RWPE2 (cell line): Measurements from ENCODE around the gene FOXM1.

Experiments
- ATAC-seq: fragments of 200-7000 bp; cut with Tn5 transposase; 3 replicates; pipeline ENCODE4 v1.9.1; 2021; ENCODE audit warnings: low read depth
- DNase-seq: peaks from one replicate; pipeline ENCODE4 v3.0.0-alpha.2; 2020; ENCODE audit warnings: low spot score
- H3K27ac ChIP-seq: fragments of 450-650 bp; 2 replicates; pipeline ENCODE4 v1.5.1; 2017; ENCODE audit warnings: mild to moderate bottlenecking; ENCODE audit not compliant: poor library complexity, severe bottlenecking
- H3K27me3 ChIP-seq: fragments of 250-450 bp; sonication (Bioruptor Pico); 2 replicates; pipeline ENCODE4 v1.5.1; 2021; ENCODE audit warnings: mild to moderate bottlenecking, moderate library complexity; ENCODE audit not compliant: insufficient read depth, poor library complexity, severe bottlenecking
- H3K36me3 ChIP-seq: fragments of 250-450 bp; sonication (Bioruptor Pico); 2 replicates; pipeline ENCODE4 v1.5.1; 2020; ENCODE audit warnings: low read depth, mild to moderate bottlenecking, moderate library complexity
- H3K4me1 ChIP-seq: fragments of 250-450 bp; sonication (Bioruptor Pico); 2 replicates; pipeline ENCODE4 v1.5.1; 2021; ENCODE audit warnings: mild to moderate bottlenecking, moderate library complexity; ENCODE audit not compliant: insufficient read depth, poor library complexity, severe bottlenecking
- H3K4me3 ChIP-seq: fragments of 250-450 bp; sonication (Bioruptor Pico); 2 replicates; pipeline ENCODE4 v1.5.1; 2021; ENCODE audit warnings: mild to moderate bottlenecking, moderate library complexity; ENCODE audit not compliant: severe bottlenecking
- H3K9me3 ChIP-seq: fragments of 250-450 bp; sonication (Bioruptor Pico); 2 replicates; pipeline ENCODE4 v1.5.1; 2021; ENCODE audit warnings: mild to moderate bottlenecking, moderate library complexity; ENCODE audit not compliant: severe bottlenecking
- TF ChIP-seq, protein P1 (sequence below): fragments of 450-650 bp; IDR thresholded peaks from one replicate; pipeline ENCODE4 v1.5.1; 2017; ENCODE audit warnings: mild to moderate bottlenecking, moderate library complexity; ENCODE audit not compliant: poor library complexity, severe bottlenecking

The FOXM1 gene

DNA sequence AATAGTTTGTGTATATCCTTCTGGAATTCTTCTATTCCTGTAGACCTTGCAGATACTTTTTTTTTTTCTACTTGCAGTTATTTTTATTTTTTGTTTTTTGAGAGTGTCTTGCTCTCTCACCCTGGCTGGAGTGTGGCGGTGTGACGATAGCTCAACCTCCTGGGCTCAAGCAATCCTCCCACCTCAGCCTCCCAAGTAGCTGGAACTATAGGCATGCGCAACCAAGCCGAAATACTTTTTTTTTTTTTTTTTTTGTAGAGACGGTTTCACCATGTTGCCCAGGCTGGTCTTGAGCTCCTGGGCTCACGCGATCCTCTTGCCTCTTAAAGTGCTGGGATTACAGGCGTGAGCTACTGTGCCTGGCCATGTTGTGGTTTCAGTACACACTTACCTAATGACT lies 23.7 kb upstream of the FOXM1 start:
- DNase-seq (no peak), ATAC-seq (no peak)
- Histone ChIP-seq H3K27ac (no peak overlapping the region), H3K36me3 (peaks cover 16% of the 10 kb centered on the region), H3K4me1 (no peaks in the 10 kb centered on the region), H3K4me3 (no peak overlapping the region), H3K9me3 (no peaks in the 10 kb centered on the region), H3K27me3 (no peaks in the 10 kb centered on the region)
- TF ChIP-seq, protein P1, sequence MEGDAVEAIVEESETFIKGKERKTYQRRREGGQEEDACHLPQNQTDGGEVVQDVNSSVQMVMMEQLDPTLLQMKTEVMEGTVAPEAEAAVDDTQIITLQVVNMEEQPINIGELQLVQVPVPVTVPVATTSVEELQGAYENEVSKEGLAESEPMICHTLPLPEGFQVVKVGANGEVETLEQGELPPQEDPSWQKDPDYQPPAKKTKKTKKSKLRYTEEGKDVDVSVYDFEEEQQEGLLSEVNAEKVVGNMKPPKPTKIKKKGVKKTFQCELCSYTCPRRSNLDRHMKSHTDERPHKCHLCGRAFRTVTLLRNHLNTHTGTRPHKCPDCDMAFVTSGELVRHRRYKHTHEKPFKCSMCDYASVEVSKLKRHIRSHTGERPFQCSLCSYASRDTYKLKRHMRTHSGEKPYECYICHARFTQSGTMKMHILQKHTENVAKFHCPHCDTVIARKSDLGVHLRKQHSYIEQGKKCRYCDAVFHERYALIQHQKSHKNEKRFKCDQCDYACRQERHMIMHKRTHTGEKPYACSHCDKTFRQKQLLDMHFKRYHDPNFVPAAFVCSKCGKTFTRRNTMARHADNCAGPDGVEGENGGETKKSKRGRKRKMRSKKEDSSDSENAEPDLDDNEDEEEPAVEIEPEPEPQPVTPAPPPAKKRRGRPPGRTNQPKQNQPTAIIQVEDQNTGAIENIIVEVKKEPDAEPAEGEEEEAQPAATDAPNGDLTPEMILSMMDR: no peak

GRCh38 chr12:2897418-2897817 lies 20.4 kb upstream of the FOXM1 start:
- Histone ChIP-seq H3K27ac (no peak overlapping the region), H3K9me3 (no peaks in the 10 kb centered on the region), H3K4me1 (peaks cover 7% of the 10 kb centered on the region), H3K4me3 (no peak overlapping the region), H3K27me3 (no peaks in the 10 kb centered on the region), H3K36me3 (peaks cover 20% of the 10 kb centered on the region)
- ATAC-seq: no peak
- TF ChIP-seq, protein P1: no peak
- DNase-seq: no peak

- no peak overlapping the region for H3K27ac ChIP-seq
Measured at GRCh38 chr12:2895511-2895910, 18.5 kb upstream of the FOXM1 start.

DNA sequence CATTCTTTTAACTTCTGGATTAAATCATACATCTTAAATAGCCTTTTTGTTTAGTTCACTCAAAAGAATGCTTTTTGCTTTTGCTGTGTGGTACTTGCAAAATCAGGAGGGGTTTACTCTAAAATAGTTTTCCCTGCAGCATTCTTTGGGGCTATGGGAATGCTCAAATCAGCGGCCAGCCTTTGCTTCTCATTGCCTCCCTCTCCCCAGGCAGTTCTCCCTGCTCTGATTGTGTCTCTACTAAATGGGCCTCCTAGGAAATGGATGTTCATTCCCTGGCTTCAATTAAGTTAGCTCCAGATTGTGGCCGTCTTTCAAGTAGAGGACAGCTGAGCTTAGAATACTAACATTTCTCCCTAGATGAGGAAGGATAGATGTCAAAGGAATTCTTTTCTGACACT lies 18.1 kb upstream of the FOXM1 start:
- Histone ChIP-seq H3K36me3 (peaks cover 20% of the 10 kb centered on the region), H3K27ac (no peak overlapping the region), H3K9me3 (no peaks in the 10 kb centered on the region), H3K27me3 (no peaks in the 10 kb centered on the region), H3K4me1 (peaks cover 7% of the 10 kb centered on the region), H3K4me3 (no peak overlapping the region)
- DNase-seq (no peak), ATAC-seq (no peak)
- TF ChIP-seq, protein P1: no peak

More at GRCh38 chr12:2895511-2895910, 18.5 kb upstream of the FOXM1 start:
- Histone ChIP-seq H3K9me3 (no peaks in the 10 kb centered on the region), H3K4me3 (no peak overlapping the region), H3K27me3 (no peaks in the 10 kb centered on the region), H3K36me3 (peaks cover 20% of the 10 kb centered on the region), H3K4me1 (peaks cover 7% of the 10 kb centered on the region)
- ATAC-seq (no peak), DNase-seq (no peak)
- TF ChIP-seq, protein P1: no peak

DNA sequence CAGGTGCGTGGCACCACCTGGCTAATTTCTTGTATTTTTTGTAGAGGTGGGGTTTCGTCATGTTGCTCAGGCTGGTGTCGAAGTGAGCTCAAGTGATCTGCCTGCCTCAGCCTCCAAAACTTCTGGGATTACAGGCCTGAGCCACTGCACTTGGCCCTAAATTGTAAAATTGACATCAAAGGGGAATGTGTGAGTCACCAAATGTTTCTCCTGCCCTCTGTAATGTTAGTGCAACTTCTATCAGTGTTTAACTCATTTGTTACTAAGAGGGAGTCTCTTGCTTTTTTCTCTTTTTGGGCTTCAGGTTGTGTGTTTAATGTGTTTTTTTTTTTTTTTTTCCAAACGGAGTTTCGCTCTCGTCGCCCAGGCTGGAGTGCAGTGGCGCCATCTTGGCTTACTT lies 16.0 kb upstream of the FOXM1 start:
- no peak for ATAC-seq
- no peak for DNase-seq
- Histone ChIP-seq H3K27ac (no peak overlapping the region), H3K36me3 (peaks cover 27% of the 10 kb centered on the region), H3K9me3 (no peaks in the 10 kb centered on the region), H3K27me3 (no peaks in the 10 kb centered on the region), H3K4me1 (peaks cover 7% of the 10 kb centered on the region), H3K4me3 (no peak overlapping the region)
- TF ChIP-seq, protein P1: no peak
